GM21526 (cell line): Measurements from ENCODE around the gene WDR4.
A peak's percentile ranks its signal among the peaks of the same experiment; 100 is the strongest.
"Not testable (repeated sequence)": the region's sequence is repeated elsewhere in the genome, so short reads cannot be mapped to it uniquely, and the experiment has no call there.

Source experiments
- ATAC-seq: cut with Tn5 transposase; IDR thresholded peaks from one replicate; pipeline ENCODE4 v1.9.1; 2021; ENCODE audit warnings: moderate library complexity; ENCODE audit not compliant: unreplicated experiment, low FRiP score

Gene WDR4

GRCh38 chr21:42880352-42880751 lies 1.0 kb upstream of the WDR4 start:
- ATAC-seq: no peak

- ATAC-seq: peak; percentile 24
These were observed 704 bp downstream of the WDR4 start for GRCh38 chr21:42878678-42878992.

GRCh38 chr21:42875811-42876210 lies 3.5 kb downstream of the WDR4 start:
- not testable (repeated sequence) for ATAC-seq

GRCh38 chr21:42873096-42873495 lies 6.2 kb downstream of the WDR4 start:
- ATAC-seq: no peak

GRCh38 chr21:42868196-42868595 lies 11.1 kb downstream of the WDR4 start:
- ATAC-seq: no peak

- ATAC-seq: no peak
These were observed 13.6 kb downstream of the WDR4 start for GRCh38 chr21:42865776-42866160.

GRCh38 chr21:42864815-42865775 lies 14.2 kb downstream of the WDR4 start:
- no peak for ATAC-seq

GRCh38 chr21:42864286-42864685 lies 15.1 kb downstream of the WDR4 start:
- ATAC-seq: no peak

GRCh38 chr21:42863504-42863870 lies 15.9 kb downstream of the WDR4 start:
- ATAC-seq: no peak

GRCh38 chr21:42862774-42863503 lies 16.4 kb downstream of the WDR4 start:
- no peak for ATAC-seq

- ATAC-seq: no peak
These were observed 17.4 kb downstream of the WDR4 start for GRCh38 chr21:42861848-42862400.

- no peak for ATAC-seq
These were observed 18.0 kb downstream of the WDR4 start for GRCh38 chr21:42861311-42861847.

GRCh38 chr21:42860345-42860744 lies 19.0 kb downstream of the WDR4 start:
- ATAC-seq: no peak

- no peak for ATAC-seq
These were observed 19.5 kb downstream of the WDR4 start for GRCh38 chr21:42859891-42860230.

GRCh38 chr21:42858957-42859890 lies 20.1 kb downstream of the WDR4 start:
- no peak for ATAC-seq

- no peak for ATAC-seq
These were observed 21.0 kb downstream of the WDR4 start for GRCh38 chr21:42858185-42858847.

GRCh38 chr21:42857216-42857615 lies 22.1 kb downstream of the WDR4 start:
- ATAC-seq: no peak

GRCh38 chr21:42855937-42856335 lies 23.4 kb downstream of the WDR4 start:
- no peak for ATAC-seq

GRCh38 chr21:42855171-42855936 lies 24.0 kb downstream of the WDR4 start:
- ATAC-seq: no peak
